K562 (cell line): ENCODE data around the gene IL12A. TPM values are rescaled to one million over a fixed set of nuclear protein-coding genes. Genes with fewer than 3 reads are reported as not detected.

Experiments
- ATAC-seq: fragments of 200-7000 bp; cut with Tn5 transposase; 3 replicates; pipeline ENCODE4 v1.9.1; 2020; ENCODE audit warnings: moderate library complexity
- BruUV-seq: library from RNA; stranded (reverse); fragments of 400-500 nt; replicated peaks from 2 replicates; lab custom pipeline; 2021; lab: Mats Ljungman, UMichigan
- CTCF ChIA-PET: fragments of 300-600 bp; formaldehyde crosslinking; extraction: SDS; loops from one replicate; lab custom pipeline; 2021; ENCODE audit warnings: low intra/inter-chr PET ratio; lab: Yijun Ruan, JAX
- POLR2A ChIA-PET: fragments of 300-600, 350-650 bp; sonication (Branson Sonifier 250); formaldehyde crosslinking; extraction: SDS; loops from one replicate; lab custom pipeline; 2021; ENCODE audit warnings: antibody characterized with exemption, inconsistent platforms; lab: Yijun Ruan, JAX
- DNase-seq, 4 experiments: peaks; one replicate each; pipeline versions ENCODE4 v3.0.0 to v3.0.0-alpha.2; 2011 to 2018; ENCODE audit warnings: low spot score in 3 of 4, mixed read lengths in 3 of 4; ENCODE audit errors: extremely low read depth in 1 of 4
- FAIRE-seq: peaks from 2 replicates; lab custom pipeline; 2011; peaks lifted over from hg19 to GRCh38; lab: Jason Lieb, UNC
- H2AFZ ChIP-seq: 2 replicates; pipeline ENCODE4 v1.6.0; 2011; ENCODE audit warnings: low read depth, low read length, control low read depth, inconsistent platforms
- H3K27ac ChIP-seq: fragments of 200-600 bp; 3 replicates; pipeline ENCODE4 v1.8.0; 2011; ENCODE audit warnings: low read depth, mild to moderate bottlenecking, control low read depth, inconsistent platforms, low read length, moderate library complexity, mixed read lengths; ENCODE audit errors: extremely low read depth
- H3K27me3 ChIP-seq, 2 experiments: fragments of 300-600 bp in 1 of 2; 2 replicates in 1 of 2; 3 replicates in 1 of 2; pipeline versions ENCODE4 v1.6.0 to v1.8.0; 2011; ENCODE audit warnings: inconsistent platforms in 2 of 2, low read length in 2 of 2, mild to moderate bottlenecking in 1 of 2, mixed read lengths in 1 of 2, moderate library complexity in 1 of 2; ENCODE audit not compliant: control insufficient read depth in 2 of 2, insufficient read depth in 2 of 2
- H3K36me3 ChIP-seq: fragments of 300-600 bp; 3 replicates; pipeline ENCODE4 v1.8.0; 2011; ENCODE audit warnings: mild to moderate bottlenecking, low read length, inconsistent platforms; ENCODE audit not compliant: control insufficient read depth, insufficient read depth
- H3K4me1 ChIP-seq, 2 experiments: fragments of 200-600 bp in 1 of 2; replicated peaks in 1 of 2; 2 replicates in 1 of 2; 3 replicates in 1 of 2; pipeline versions ENCODE4 v1.5.1 to v1.8.0; 2011; ENCODE audit warnings: inconsistent platforms in 2 of 2, low read length in 2 of 2, mild to moderate bottlenecking in 1 of 2, mixed read lengths in 1 of 2, moderate library complexity in 1 of 2; ENCODE audit not compliant: control insufficient read depth in 2 of 2, insufficient read depth in 2 of 2
- H3K4me2 ChIP-seq: 2 replicates; pipeline ENCODE4 v1.6.1; 2011; ENCODE audit warnings: low read length, control low read depth, inconsistent platforms, mixed read lengths; ENCODE audit not compliant: insufficient read depth
- H3K4me3 ChIP-seq: fragments of 200-600 bp; sonication (generic), shearing (Covaris generic); 2 replicates; pipeline ENCODE4 v1.5.1; 2016; ENCODE audit warnings: control low read depth, inconsistent platforms
- H3K79me2 ChIP-seq: fragments of 200-600 bp; 3 replicates; pipeline ENCODE4 v1.8.0; 2011; ENCODE audit warnings: low read length, inconsistent platforms; ENCODE audit not compliant: control insufficient read depth, insufficient read depth
- H3K9ac ChIP-seq, 2 experiments: 2 replicates each; pipeline versions ENCODE4 v1.6.0 to v1.6.1; 2011; ENCODE audit warnings: low read depth in 2 of 2, low read length in 2 of 2, control low read depth in 1 of 2, inconsistent platforms in 1 of 2, mild to moderate bottlenecking in 1 of 2, mixed read lengths in 1 of 2; ENCODE audit not compliant: insufficient read depth in 1 of 2
- H3K9me1 ChIP-seq: one replicate; pipeline ENCODE4 v1.6.0; 2011; ENCODE audit warnings: inconsistent platforms, mild to moderate bottlenecking, low read length, moderate library complexity; ENCODE audit not compliant: control insufficient read depth, insufficient read depth
- H3K9me3 ChIP-seq: replicated peaks from 2 replicates; pipeline ENCODE4 v1.5.1; 2011; ENCODE audit warnings: low read depth, low read length, inconsistent platforms; ENCODE audit not compliant: control insufficient read depth, insufficient read depth
- H4K20me1 ChIP-seq: replicated peaks from 2 replicates; pipeline ENCODE4 v1.6.1; 2011; ENCODE audit warnings: low read length, inconsistent platforms, mixed read lengths; ENCODE audit not compliant: control insufficient read depth, insufficient read depth
- CEBPG ChIP-seq, 3 experiments: fragments of 200-800 bp in 1 of 3; sonication (Bioruptor generic) in 1 of 3; sonication (generic) in 1 of 3; formaldehyde crosslinking in 1 of 3; IDR thresholded peaks in 2 of 3; conservative IDR thresholded peaks in 1 of 3; 2 replicates each; pipeline versions ENCODE4 v1.6.1 to v1.8.0; 2016 to 2022; ENCODE audit warnings: missing compliant biosample characterization in 2 of 3, missing genetic modification characterization in 2 of 3, mild to moderate bottlenecking in 1 of 3, missing genetic modification reagents in 1 of 3
- CXXC5 ChIP-seq: fragments of 250-450 bp; sonication (Bioruptor Pico); IDR thresholded peaks from 2 replicates; pipeline ENCODE4 v1.8.0; 2022; ENCODE audit warnings: inconsistent platforms, mild to moderate bottlenecking, moderate library complexity
- DNMT1 ChIP-seq: fragments of 450-650 bp; IDR thresholded peaks from 2 replicates; pipeline ENCODE4 v1.6.1; 2016; ENCODE audit warnings: antibody characterized with exemption, mild to moderate bottlenecking
- ESRRA ChIP-seq: fragments of 450-650 bp; IDR thresholded peaks from 2 replicates; pipeline ENCODE4 v1.6.1; 2014; ENCODE audit warnings: low read depth, mild to moderate bottlenecking, moderate library complexity, borderline replicate concordance
- GABPB1 ChIP-seq: sonication (generic); formaldehyde crosslinking; IDR thresholded peaks from 2 replicates; pipeline ENCODE4 v1.8.0; 2022; ENCODE audit warnings: mild to moderate bottlenecking, missing genetic modification reagents
- HMG20B ChIP-seq: fragments of 250-450 bp; sonication (Bioruptor Pico); IDR thresholded peaks from 2 replicates; pipeline ENCODE4 v1.5.0; 2021; ENCODE audit warnings: mild to moderate bottlenecking
- KHSRP ChIP-seq: fragments of 450-650 bp; IDR thresholded peaks from 2 replicates; pipeline ENCODE4 v1.6.1; 2017
- PML ChIP-seq: IDR thresholded peaks from 2 replicates; pipeline ENCODE4 v1.6.1; 2012; ENCODE audit warnings: low read length, inconsistent platforms
- RBM17 ChIP-seq: fragments of 200-400 bp; formaldehyde crosslinking; IDR thresholded peaks from 2 replicates; pipeline ENCODE4 v1.6.1; 2017; ENCODE audit warnings: low read depth, mild to moderate bottlenecking, low read length, borderline replicate concordance
- SMARCC2 ChIP-seq: fragments of 450-650 bp; IDR thresholded peaks from 2 replicates; pipeline ENCODE4 v1.6.1; 2017; ENCODE audit warnings: antibody characterized with exemption, moderate library complexity, mild to moderate bottlenecking, low read depth
- TGIF2 ChIP-seq: sonication (generic); formaldehyde crosslinking; IDR thresholded peaks from 2 replicates; pipeline ENCODE4 v1.8.1; 2022; ENCODE audit warnings: mild to moderate bottlenecking, missing genetic modification reagents, moderate library complexity
- THRAP3 ChIP-seq: fragments of 450-650 bp; IDR thresholded peaks from 2 replicates; pipeline ENCODE4 v1.6.1; 2016; ENCODE audit warnings: mild to moderate bottlenecking, inconsistent platforms, borderline replicate concordance
- ZBTB9 ChIP-seq: fragments of 450-650 bp; formaldehyde crosslinking; IDR thresholded peaks from 2 replicates; pipeline ENCODE4 v1.4.0; 2020; ENCODE audit warnings: mild to moderate bottlenecking, moderate library complexity
- ZNF324 ChIP-seq: fragments of 250-450 bp; sonication (Bioruptor Pico); IDR thresholded peaks from 2 replicates; pipeline ENCODE4 v1.4.0; 2020; ENCODE audit warnings: mild to moderate bottlenecking
- ZNF695 ChIP-seq: fragments of 450-650 bp; formaldehyde crosslinking; IDR thresholded peaks from 2 replicates; pipeline ENCODE4 v1.4.0; 2020; ENCODE audit warnings: mild to moderate bottlenecking, moderate library complexity
- WGBS: fragments of 100-300 bp; shearing (Covaris generic); methylation state at CpG from one replicate; pipeline ENCODE4 v1.1.6; 2016; ENCODE audit warnings: low coverage, mixed read lengths; ENCODE audit not compliant: insufficient coverage; ENCODE audit errors: missing lambda C conversion rate; 5-methylcytosine and 5-hydroxymethylcytosine counted together
- in situ Hi-C: fragments of 300-500 bp; cut with MboI; formaldehyde crosslinking; loops from 4 replicates; pipeline ENCODE4 v1.15.0; 2018; ENCODE audit warnings: inconsistent platforms, mixed read lengths
- intact Hi-C: fragments of 100-400 bp; cut with micrococcal nuclease; formaldehyde crosslinking; loops from 2 replicates; pipeline ENCODE4 v1.14.2; 2022
- polyA plus RNA-seq, 8 experiments: library from polyadenylated mRNA; depleted of rRNA in 4 of 8; stranded (reverse) in 5 of 8; unstranded in 3 of 8; fragments of >200 nt; fragmentation: Nextera tagmentation in 2 of 8; fragmentation: Illumina TruSeq in 1 of 8; extraction: Ambion mirVana in 2 of 8; extraction: Trizol in 1 of 8; gene quantifications; 2 replicates each; pipeline versions ENCODE4 v1.2.1 to v1.2.3, GENCODE V29; 2011 to 2014; ENCODE audit warnings: inconsistent platforms in 1 of 8, missing spikeins in 1 of 8
- total RNA-seq, 7 experiments: library from RNA; depleted of rRNA in 6 of 7; stranded (reverse); fragments of >200 nt in 6 of 7; fragmentation: Illumina TruSeq in 2 of 7; extraction: Trizol in 2 of 7; gene quantifications; 2 replicates each; pipeline versions ENCODE4 v1.2.1 to v1.2.3, GENCODE V29; 2011 to 2021; ENCODE audit warnings: low replicate concordance in 1 of 7
- TF ChIP-seq, protein P1 (sequence below): fragments of 450-650 bp; IDR thresholded peaks from 2 replicates; pipeline ENCODE4 v1.6.1; 2016; ENCODE audit warnings: borderline replicate concordance
- TF ChIP-seq, protein P2 (sequence below): fragments of 250-450 bp; sonication (Bioruptor Pico); IDR thresholded peaks from 2 replicates; pipeline ENCODE4 v1.5.0; 2020; ENCODE audit warnings: mild to moderate bottlenecking, borderline replicate concordance

The IL12A gene
- total and polyA plus RNA-seq, 9 of the 15 experiments (the other 6 are each of a cell fraction or from before 2014, with no cell fraction given), result not detected

DNA sequence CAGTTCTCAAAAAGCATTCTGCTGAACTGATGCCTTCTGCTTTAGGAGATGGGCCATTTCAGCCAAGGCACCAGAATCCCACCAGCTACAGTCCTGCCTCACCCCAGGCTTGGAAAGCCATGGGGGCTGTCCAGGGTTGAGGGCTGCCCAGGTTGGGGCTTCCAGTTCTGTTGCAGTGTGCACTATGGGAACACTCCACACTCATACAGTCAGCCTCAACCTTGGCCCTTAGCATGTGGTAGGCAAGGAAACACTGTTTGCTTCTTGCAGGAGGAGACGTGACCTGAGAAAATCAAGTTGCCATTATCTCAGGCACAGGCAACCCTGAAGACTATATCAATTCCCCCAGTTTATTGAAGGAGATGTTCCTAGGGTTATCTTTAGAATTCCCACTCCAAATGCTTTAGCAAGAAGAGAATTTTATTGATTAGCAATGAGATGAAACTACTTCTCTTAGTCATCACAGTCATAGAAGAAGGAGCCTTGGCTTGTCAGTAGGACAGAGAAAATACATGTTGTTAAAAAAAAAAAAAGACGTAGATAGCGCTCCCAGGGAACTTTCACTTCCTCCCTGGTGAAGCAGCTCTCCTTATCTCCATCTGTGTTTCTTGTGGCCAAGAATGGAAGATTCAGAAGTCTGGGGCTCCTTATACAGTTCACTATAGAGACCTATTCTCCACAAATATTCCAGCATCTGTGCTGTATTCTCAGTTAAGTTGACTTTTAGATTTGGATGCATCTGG is 38.3 kb upstream of the IL12A start:
- intact Hi-C loops, result no loop called here
- no peak for DNase-seq
- no peak overlapping the region for H3K4me3 ChIP-seq
- H3K27me3 ChIP-seq, result no peaks in the 10 kb centered on the region
- no peaks in the 10 kb centered on the region for H3K9me1 ChIP-seq
- FAIRE-seq, result no peak
- H2AFZ ChIP-seq, result no peak overlapping the region
- no peak overlapping the region for H3K27ac ChIP-seq
- H3K9me3 ChIP-seq, result no peaks in the 10 kb centered on the region
- ATAC-seq, result no peak
- H3K9ac ChIP-seq, result no peak overlapping the region
- no peaks in the 10 kb centered on the region for H3K79me2 ChIP-seq
- in situ Hi-C loops, result no loop called here
- ChIA-PET POLR2A (no interaction called here), CTCF (no interaction called here)
- WGBS, result 0% methylated on average over 3 of the region's 3 CpGs
- BruUV-seq, result no TSS peak
- no peaks in the 10 kb centered on the region for H3K36me3 ChIP-seq
- no peak overlapping the region for H3K4me2 ChIP-seq
- no peaks in the 10 kb centered on the region for H4K20me1 ChIP-seq
- H3K4me1 ChIP-seq, result no peaks in the 10 kb centered on the region
- TF ChIP-seq CEBPG (CRISPR knock-in tag; IDR thresholded peaks at IDR 0.05), result no peak
- TF ChIP-seq CEBPG (tag; conservative IDR thresholded peaks at IDR 0.05 in 1 of 2, IDR thresholded peaks at IDR 0.05 in 1 of 2), result no peak
- no peak for TF ChIP-seq DNMT1
- TF ChIP-seq RBM17, result no peak
- no peak for TF ChIP-seq PML
- no peak for TF ChIP-seq ZNF324
- TF ChIP-seq ESRRA, result no peak
- TF ChIP-seq ZNF695 (CRISPR knock-in tag), result no peak
- TF ChIP-seq SMARCC2, result no peak
- TF ChIP-seq, protein P1, sequence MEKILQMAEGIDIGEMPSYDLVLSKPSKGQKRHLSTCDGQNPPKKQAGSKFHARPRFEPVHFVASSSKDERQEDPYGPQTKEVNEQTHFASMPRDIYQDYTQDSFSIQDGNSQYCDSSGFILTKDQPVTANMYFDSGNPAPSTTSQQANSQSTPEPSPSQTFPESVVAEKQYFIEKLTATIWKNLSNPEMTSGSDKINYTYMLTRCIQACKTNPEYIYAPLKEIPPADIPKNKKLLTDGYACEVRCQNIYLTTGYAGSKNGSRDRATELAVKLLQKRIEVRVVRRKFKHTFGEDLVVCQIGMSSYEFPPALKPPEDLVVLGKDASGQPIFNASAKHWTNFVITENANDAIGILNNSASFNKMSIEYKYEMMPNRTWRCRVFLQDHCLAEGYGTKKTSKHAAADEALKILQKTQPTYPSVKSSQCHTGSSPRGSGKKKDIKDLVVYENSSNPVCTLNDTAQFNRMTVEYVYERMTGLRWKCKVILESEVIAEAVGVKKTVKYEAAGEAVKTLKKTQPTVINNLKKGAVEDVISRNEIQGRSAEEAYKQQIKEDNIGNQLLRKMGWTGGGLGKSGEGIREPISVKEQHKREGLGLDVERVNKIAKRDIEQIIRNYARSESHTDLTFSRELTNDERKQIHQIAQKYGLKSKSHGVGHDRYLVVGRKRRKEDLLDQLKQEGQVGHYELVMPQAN, result no peak
- TF ChIP-seq KHSRP, result no peak
- no peak for TF ChIP-seq HMG20B (CRISPR knock-in tag)
- TF ChIP-seq THRAP3, result no peak
- TF ChIP-seq GABPB1 (CRISPR knock-in tag), result no peak
- TF ChIP-seq, protein P2, sequence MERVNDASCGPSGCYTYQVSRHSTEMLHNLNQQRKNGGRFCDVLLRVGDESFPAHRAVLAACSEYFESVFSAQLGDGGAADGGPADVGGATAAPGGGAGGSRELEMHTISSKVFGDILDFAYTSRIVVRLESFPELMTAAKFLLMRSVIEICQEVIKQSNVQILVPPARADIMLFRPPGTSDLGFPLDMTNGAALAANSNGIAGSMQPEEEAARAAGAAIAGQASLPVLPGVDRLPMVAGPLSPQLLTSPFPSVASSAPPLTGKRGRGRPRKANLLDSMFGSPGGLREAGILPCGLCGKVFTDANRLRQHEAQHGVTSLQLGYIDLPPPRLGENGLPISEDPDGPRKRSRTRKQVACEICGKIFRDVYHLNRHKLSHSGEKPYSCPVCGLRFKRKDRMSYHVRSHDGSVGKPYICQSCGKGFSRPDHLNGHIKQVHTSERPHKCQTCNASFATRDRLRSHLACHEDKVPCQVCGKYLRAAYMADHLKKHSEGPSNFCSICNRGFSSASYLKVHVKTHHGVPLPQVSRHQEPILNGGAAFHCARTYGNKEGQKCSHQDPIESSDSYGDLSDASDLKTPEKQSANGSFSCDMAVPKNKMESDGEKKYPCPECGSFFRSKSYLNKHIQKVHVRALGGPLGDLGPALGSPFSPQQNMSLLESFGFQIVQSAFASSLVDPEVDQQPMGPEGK (CRISPR knock-in tag), result no peak
- TF ChIP-seq TGIF2 (CRISPR knock-in tag), result no peak
- no peak for TF ChIP-seq ZBTB9 (CRISPR knock-in tag)
- TF ChIP-seq CXXC5, result no peak
